Thyroid gland (tissue), 4 donors: ENCODE data around the gene LSMEM2. TPM values are rescaled to one million over a fixed set of nuclear protein-coding genes. Genes with fewer than 3 reads are reported as not detected.

Experiments used
- DNase-seq, 2 donors: peaks; one replicate each; pipeline ENCODE4 v3.0.0-alpha.2; 2019
- H3K27ac ChIP-seq, 3 donors: fragments of 200-600 bp; sonication (generic); 1 replicate in 2 of 3; 2 replicates in 1 of 3; pipeline ENCODE4 v1.5.1; 2016 to 2019; ENCODE audit warnings: mild to moderate bottlenecking in 1 of 3, moderate library complexity in 1 of 3
- H3K27me3 ChIP-seq: fragments of 200-600 bp; sonication (generic); one replicate; pipeline ENCODE4 v1.5.1; 2019
- H3K36me3 ChIP-seq, 2 donors: fragments of 200-600 bp; sonication (generic); one replicate each; pipeline ENCODE4 v1.5.1; 2016 to 2019
- H3K4me1 ChIP-seq, 2 donors: fragments of 200-600 bp; sonication (generic); one replicate each; pipeline ENCODE4 v1.5.1; 2017 to 2019
- H3K4me3 ChIP-seq, 3 donors: fragments of 200-600 bp; sonication (generic); replicated peaks in 1 of 3; 1 replicate in 2 of 3; 2 replicates in 1 of 3; pipeline ENCODE4 v1.5.1; 2016; ENCODE audit warnings: mild to moderate bottlenecking in 1 of 3
- H3K9me3 ChIP-seq: fragments of 200-600 bp; sonication (generic); one replicate; pipeline ENCODE4 v1.5.1; 2017
- POLR2A ChIP-seq, 2 donors: fragments of 450-650 bp; IDR thresholded peaks; one replicate each; pipeline ENCODE4 v1.6.1; 2017; ENCODE audit warnings: antibody characterized with exemption in 2 of 2, mild to moderate bottlenecking in 2 of 2, moderate library complexity in 1 of 2
- WGBS, 2 donors: methylation state at CpG; one replicate each; pipeline ENCODE4 v1.1.5; 2017; 5-methylcytosine and 5-hydroxymethylcytosine counted together
- intact Hi-C: fragments of 100-400 bp; cut with DNase I; formaldehyde crosslinking; loops from one replicate; pipeline ENCODE4 v1.15.1; 2023
- total RNA-seq, 4 donors: library from RNA; depleted of rRNA; stranded (reverse); fragments of >200 nt; gene quantifications; one replicate each; pipeline ENCODE4 v1.2.3, GENCODE V29; 2016
- TF ChIP-seq, protein P1 (sequence below), 6 experiments: fragments of 200-600 bp in 3 of 6; fragments of 450-650 bp in 3 of 6; sonication (generic) in 3 of 6; IDR thresholded peaks; one replicate each; pipeline ENCODE4 v1.5.1; 2016 to 2019; ENCODE audit warnings: antibody characterized with exemption in 6 of 6, mild to moderate bottlenecking in 2 of 6, inconsistent platforms in 1 of 6, moderate library complexity in 1 of 6

The LSMEM2 gene
- total RNA-seq, 4 donors from 2014 or later: not detected

DNA sequence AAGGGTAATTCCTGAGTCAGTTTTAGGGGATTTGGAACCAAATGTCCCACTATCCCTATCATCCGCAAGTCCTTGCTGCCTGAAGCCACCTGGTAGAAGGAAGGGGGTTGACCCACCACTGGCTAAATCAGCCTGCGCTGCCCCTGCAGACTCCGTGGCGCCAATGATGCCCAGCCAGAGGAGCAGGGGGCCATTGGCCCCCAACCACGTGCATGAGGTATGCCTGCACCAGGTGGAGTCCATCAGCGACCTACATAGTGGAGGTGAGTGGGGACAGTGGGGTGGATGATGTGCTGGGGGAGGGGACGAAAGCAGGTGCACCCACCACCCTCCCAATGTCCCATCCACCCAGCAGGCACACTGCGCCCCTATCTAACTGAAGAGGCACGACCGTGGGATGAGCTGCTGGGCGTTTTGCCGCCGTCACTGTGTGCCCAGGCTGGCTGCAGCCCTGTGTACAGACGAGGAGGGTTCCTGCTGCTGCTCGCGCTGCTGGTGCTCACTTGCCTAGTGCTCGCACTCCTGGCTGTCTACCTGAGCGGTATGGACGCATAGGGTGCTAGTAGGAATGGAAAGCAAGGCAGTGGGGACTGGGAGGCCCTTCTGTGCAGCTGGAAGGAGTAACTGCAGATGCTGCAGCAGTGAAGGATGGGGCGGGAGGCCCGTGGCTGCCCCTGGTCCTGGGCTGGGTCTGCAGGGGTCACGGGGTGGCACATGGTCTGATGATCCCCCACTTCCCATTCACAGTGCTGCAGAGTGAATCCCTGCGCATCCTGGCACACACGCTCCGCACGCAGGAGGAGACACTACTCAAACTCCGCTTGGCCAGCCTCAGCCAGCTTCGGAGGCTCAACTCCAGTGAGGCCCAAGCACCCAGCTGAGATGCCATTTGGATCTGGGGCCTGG lies 7.7 kb downstream of the LSMEM2 start:
- H3K36me3 ChIP-seq: peaks cover 26 to 28% of the 10 kb centered on the region in 2 donors
- 94 to 95% methylated on average over 11 to 18 of the region's 28 CpGs for WGBS, 2 donors
- no peak overlapping the region for H3K27ac ChIP-seq
- H3K27me3 ChIP-seq: no peaks in the 10 kb centered on the region
- no peak overlapping the region for H3K4me3 ChIP-seq
- DNase-seq: no peak
- no peaks in the 10 kb centered on the region for H3K9me3 ChIP-seq
- intact Hi-C loops: no loop called here
- H3K4me1 ChIP-seq: peaks cover 6 to 10% of the 10 kb centered on the region in 2 donors
- TF ChIP-seq, protein P1, sequence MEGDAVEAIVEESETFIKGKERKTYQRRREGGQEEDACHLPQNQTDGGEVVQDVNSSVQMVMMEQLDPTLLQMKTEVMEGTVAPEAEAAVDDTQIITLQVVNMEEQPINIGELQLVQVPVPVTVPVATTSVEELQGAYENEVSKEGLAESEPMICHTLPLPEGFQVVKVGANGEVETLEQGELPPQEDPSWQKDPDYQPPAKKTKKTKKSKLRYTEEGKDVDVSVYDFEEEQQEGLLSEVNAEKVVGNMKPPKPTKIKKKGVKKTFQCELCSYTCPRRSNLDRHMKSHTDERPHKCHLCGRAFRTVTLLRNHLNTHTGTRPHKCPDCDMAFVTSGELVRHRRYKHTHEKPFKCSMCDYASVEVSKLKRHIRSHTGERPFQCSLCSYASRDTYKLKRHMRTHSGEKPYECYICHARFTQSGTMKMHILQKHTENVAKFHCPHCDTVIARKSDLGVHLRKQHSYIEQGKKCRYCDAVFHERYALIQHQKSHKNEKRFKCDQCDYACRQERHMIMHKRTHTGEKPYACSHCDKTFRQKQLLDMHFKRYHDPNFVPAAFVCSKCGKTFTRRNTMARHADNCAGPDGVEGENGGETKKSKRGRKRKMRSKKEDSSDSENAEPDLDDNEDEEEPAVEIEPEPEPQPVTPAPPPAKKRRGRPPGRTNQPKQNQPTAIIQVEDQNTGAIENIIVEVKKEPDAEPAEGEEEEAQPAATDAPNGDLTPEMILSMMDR (IDR thresholded peaks at IDR 0.05): no peak
- no peak for TF ChIP-seq POLR2A (IDR thresholded peaks at IDR 0.05)

DNA sequence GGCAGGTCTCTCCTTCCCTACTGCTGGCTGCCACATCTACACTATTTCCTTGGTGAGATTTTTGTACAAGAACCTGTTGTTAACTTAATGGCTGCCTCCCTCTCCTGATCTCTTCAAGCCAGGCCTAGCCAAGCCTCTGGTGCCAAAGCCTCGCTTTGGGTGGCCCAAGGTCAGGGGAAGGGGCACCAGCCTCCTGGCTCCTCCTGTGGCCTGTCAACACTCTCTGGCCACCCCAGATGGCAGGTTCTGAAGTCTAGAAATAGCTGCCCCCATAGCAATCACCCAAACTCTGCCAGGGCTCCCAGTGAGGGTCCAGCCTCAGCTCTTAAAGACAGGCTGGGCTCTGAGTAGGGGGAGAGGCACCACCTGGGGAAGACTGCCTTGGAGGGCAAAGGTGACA lies 8.4 kb downstream of the LSMEM2 start:
- Histone ChIP-seq H3K4me3 (no peak overlapping the region), H3K9me3 (no peaks in the 10 kb centered on the region), H3K36me3 (peaks cover 26 to 28% of the 10 kb centered on the region in 2 donors), H3K27me3 (no peaks in the 10 kb centered on the region), H3K27ac (no peak overlapping the region), H3K4me1 (peaks cover 9 to 11% of the 10 kb centered on the region in 2 donors)
- TF ChIP-seq, protein P1 (IDR thresholded peaks at IDR 0.05): no peak
- no peak for TF ChIP-seq POLR2A (IDR thresholded peaks at IDR 0.05)
- intact Hi-C loops: no loop called here
- 100% methylated on average over 1 of the region's 1 CpG; no CpG with 5 or more reads in 1 of the 2 donors for WGBS, 2 donors
- DNase-seq: no peak

DNA sequence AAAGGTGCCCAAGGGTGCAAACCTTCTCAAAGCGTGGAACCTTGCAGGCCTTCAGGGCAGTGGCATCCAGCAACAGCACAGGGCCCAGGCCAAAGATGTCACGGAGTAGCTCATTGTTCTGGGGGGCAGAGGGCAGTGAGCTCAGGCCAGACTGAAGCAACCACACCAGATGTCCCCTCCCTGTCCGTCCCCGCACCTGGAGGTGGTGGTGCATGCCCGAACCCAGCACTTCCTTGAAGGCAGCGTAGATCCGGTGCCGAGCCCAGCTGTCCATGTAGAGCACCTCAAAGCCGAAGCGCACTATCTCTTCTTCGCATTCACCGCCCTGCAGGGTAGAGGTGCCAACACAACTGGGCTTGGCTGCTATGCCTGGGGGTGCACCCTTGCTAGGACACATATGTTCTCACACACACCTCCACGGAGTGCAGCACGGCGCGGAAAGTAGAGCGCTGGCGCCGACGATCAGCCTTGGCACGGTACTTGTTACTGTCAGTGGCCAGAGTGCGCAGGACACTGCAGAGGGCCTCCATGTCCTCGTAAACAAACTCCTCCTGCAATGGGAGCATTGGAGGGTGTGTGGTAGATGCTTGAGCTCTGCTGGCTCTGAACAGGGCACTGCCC lies 9.6 kb downstream of the LSMEM2 start:
- Histone ChIP-seq H3K27ac (no peak overlapping the region), H3K9me3 (no peaks in the 10 kb centered on the region), H3K27me3 (no peaks in the 10 kb centered on the region), H3K4me1 (peaks cover 15 to 18% of the 10 kb centered on the region in 2 donors), H3K36me3 (peaks cover 26 to 28% of the 10 kb centered on the region in 2 donors), H3K4me3 (no peak overlapping the region)
- no peak for DNase-seq
- intact Hi-C loops: no loop called here
- TF ChIP-seq, protein P1 (IDR thresholded peaks at IDR 0.05): no peak
- no peak for TF ChIP-seq POLR2A (IDR thresholded peaks at IDR 0.05)
- 96 to 97% methylated on average over 20 to 23 of the region's 23 CpGs for WGBS, 2 donors

DNA sequence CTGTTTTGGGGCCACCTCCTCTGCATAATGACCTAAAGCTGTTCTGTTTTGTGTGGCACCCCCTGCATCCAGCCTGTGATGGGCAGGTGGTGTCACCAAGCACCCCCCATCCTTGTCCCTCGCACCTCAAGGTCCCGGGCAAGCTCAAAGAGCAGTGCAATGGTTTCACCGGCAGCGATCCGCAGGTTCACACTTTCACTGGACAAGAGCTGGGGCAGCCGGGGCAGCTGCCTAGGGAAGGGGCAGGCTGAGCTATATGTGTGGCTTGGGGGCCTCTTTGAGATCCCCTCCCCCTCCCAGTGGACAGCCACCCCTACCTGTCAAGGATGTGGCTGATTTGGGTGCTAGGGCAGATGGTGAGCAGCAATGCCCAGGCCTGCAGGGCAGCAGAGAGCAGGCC lies 10.2 kb downstream of the LSMEM2 start:
- H3K27ac ChIP-seq: no peak overlapping the region
- TF ChIP-seq POLR2A (IDR thresholded peaks at IDR 0.05): no peak
- no peak overlapping the region for H3K4me3 ChIP-seq
- no peaks in the 10 kb centered on the region for H3K9me3 ChIP-seq
- peaks cover 26 to 28% of the 10 kb centered on the region in 2 donors for H3K36me3 ChIP-seq
- H3K4me1 ChIP-seq: peaks cover 15 to 18% of the 10 kb centered on the region in 2 donors
- intact Hi-C loops: no loop called here
- 100% methylated on average over 2 of the region's 6 CpGs; no CpG with 5 or more reads in 1 of the 2 donors for WGBS, 2 donors
- no peaks in the 10 kb centered on the region for H3K27me3 ChIP-seq
- DNase-seq: no peak

DNA sequence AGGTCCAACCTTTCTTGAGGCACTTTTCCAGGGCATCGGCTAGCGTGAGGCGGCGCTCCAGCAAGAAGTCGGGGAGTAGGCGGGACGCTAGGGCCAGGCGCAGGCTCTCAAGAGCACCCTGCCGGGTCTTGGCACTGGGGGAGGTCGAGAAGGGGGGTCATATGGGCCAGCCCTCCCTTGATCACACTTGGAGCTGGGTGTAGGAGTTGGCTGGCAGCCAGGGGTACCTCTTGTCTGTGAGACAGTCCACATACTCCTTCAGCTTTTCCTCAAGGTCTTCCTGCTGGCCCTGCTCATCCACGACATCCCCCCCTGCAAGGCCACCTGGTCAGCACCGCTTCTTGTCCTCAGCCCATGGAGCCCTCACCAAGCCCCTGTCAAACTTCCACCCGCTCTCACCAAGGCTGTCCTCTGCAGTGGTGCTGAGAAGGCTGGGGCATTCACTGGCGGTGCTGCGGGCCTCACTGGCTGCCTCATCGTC lies 11.3 kb downstream of the LSMEM2 start:
- Histone ChIP-seq H3K4me1 (peaks cover 15 to 18% of the 10 kb centered on the region in 2 donors), H3K27ac (no peak overlapping the region), H3K27me3 (no peaks in the 10 kb centered on the region), H3K36me3 (peaks cover 26 to 28% of the 10 kb centered on the region in 2 donors), H3K4me3 (no peak overlapping the region), H3K9me3 (no peaks in the 10 kb centered on the region)
- no peak for DNase-seq
- WGBS, 2 donors: 91 to 93% methylated on average over 13 to 16 of the region's 16 CpGs
- TF ChIP-seq POLR2A (IDR thresholded peaks at IDR 0.05): no peak
- TF ChIP-seq, protein P1 (IDR thresholded peaks at IDR 0.05): no peak
- intact Hi-C loops: loop anchor here (5.0 kb wide), 1 partner anchor 37 kb away; the partner anchor contains the start of gene TUSC2
